HepG2 (cell line): ENCODE measurements around the gene EBF3.

Source experiments
- DR1 ChIP-seq: sonication (generic); formaldehyde crosslinking; IDR thresholded peaks from 2 replicates; pipeline ENCODE4 v1.8.0; 2021; ENCODE audit warnings: mild to moderate bottlenecking, missing genetic modification reagents, inconsistent platforms
- EZH2 ChIP-seq: conservative IDR thresholded peaks from 2 replicates; pipeline ENCODE4 v1.6.1; 2012; ENCODE audit warnings: mild to moderate bottlenecking, low read depth, low read length, moderate library complexity
- GATA4 ChIP-seq: sonication (generic); IDR thresholded peaks from 2 replicates; pipeline ENCODE4 v1.6.1; 2016; ENCODE audit warnings: antibody characterized with exemption, low read depth, borderline replicate concordance
- KLF6 ChIP-seq: IDR thresholded peaks from 2 replicates; pipeline ENCODE4 v1.8.0; 2016; ENCODE audit warnings: missing biosample characterization, missing genetic modification reagents
- TOPORS ChIP-seq: sonication (generic); formaldehyde crosslinking; IDR thresholded peaks from 2 replicates; pipeline ENCODE4 v1.8.0; 2023; ENCODE audit warnings: mild to moderate bottlenecking, missing genetic modification reagents
- ZNF83 ChIP-seq: sonication (generic); formaldehyde crosslinking; IDR thresholded peaks from 2 replicates; pipeline ENCODE4 v1.4.0; 2020; ENCODE audit warnings: missing genetic modification reagents, mild to moderate bottlenecking, borderline replicate concordance
- TF ChIP-seq, protein P1 (sequence below): sonication (generic); formaldehyde crosslinking; IDR thresholded peaks from 2 replicates; pipeline ENCODE4 v1.5.0; 2020; ENCODE audit warnings: mild to moderate bottlenecking, missing genetic modification reagents, moderate library complexity
- TF ChIP-seq, protein P2 (sequence below): conservative IDR thresholded peaks from 2 replicates; pipeline ENCODE4 v1.6.1; 2018; ENCODE audit warnings: missing genetic modification reagents

DNA sequence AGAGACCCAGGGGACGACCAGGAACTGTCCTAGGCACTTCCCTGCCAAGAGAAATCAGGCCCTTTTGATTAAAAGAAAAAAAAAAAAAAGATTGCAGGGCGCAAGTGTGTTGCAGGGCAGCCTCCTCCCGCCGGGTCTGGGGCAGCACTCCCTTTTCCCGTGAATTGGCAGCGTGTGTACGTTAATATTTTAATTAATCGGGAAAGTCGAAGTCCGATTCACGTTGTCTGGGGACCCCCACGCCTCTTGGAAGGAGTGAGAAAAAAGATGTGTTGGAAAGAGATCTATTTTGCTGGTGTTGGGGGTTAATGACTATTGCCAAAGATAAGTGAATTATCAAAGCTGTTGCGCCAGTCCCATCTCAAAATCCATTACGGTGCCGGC, 1.3 kb upstream of the EBF3 start:
- TF ChIP-seq KLF6 (CRISPR knock-in tag) = no peak
- TF ChIP-seq, protein P1, sequence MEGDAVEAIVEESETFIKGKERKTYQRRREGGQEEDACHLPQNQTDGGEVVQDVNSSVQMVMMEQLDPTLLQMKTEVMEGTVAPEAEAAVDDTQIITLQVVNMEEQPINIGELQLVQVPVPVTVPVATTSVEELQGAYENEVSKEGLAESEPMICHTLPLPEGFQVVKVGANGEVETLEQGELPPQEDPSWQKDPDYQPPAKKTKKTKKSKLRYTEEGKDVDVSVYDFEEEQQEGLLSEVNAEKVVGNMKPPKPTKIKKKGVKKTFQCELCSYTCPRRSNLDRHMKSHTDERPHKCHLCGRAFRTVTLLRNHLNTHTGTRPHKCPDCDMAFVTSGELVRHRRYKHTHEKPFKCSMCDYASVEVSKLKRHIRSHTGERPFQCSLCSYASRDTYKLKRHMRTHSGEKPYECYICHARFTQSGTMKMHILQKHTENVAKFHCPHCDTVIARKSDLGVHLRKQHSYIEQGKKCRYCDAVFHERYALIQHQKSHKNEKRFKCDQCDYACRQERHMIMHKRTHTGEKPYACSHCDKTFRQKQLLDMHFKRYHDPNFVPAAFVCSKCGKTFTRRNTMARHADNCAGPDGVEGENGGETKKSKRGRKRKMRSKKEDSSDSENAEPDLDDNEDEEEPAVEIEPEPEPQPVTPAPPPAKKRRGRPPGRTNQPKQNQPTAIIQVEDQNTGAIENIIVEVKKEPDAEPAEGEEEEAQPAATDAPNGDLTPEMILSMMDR = no peak
- TF ChIP-seq DR1 (CRISPR knock-in tag) = no peak
- no peak for TF ChIP-seq TOPORS (CRISPR knock-in tag)
- TF ChIP-seq GATA4 = no peak
- no peak for TF ChIP-seq ZNF83
- no peak for TF ChIP-seq EZH2
- TF ChIP-seq, protein P2, sequence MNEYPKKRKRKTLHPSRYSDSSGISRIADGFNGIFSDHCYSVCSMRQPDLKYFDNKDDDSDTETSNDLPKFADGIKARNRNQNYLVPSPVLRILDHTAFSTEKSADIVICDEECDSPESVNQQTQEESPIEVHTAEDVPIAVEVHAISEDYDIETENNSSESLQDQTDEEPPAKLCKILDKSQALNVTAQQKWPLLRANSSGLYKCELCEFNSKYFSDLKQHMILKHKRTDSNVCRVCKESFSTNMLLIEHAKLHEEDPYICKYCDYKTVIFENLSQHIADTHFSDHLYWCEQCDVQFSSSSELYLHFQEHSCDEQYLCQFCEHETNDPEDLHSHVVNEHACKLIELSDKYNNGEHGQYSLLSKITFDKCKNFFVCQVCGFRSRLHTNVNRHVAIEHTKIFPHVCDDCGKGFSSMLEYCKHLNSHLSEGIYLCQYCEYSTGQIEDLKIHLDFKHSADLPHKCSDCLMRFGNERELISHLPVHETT = no peak
